ENCODE data around the gene CDS2.
A peak's percentile ranks its signal among the peaks of the same experiment; 100 is the strongest.

CDS2 gene

DNA sequence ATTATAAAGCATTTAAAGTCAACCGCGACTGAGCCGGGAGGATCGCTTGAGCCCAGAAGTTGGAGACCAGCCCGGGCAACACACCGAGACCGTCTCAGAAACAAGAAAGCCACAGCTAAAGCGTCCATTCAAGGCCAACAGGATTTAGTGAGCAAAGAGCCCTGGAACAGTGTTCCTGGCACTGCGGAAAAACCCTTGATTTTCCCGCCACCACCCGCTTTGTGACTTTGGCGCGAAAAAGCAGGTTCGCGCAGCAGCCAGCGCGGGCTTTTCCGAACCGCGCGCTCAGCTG, 7.7 kb upstream of the CDS2 start:
- DNase-seq (ENCODE audit: low read depth in 2 of 2), result no peak

DNA sequence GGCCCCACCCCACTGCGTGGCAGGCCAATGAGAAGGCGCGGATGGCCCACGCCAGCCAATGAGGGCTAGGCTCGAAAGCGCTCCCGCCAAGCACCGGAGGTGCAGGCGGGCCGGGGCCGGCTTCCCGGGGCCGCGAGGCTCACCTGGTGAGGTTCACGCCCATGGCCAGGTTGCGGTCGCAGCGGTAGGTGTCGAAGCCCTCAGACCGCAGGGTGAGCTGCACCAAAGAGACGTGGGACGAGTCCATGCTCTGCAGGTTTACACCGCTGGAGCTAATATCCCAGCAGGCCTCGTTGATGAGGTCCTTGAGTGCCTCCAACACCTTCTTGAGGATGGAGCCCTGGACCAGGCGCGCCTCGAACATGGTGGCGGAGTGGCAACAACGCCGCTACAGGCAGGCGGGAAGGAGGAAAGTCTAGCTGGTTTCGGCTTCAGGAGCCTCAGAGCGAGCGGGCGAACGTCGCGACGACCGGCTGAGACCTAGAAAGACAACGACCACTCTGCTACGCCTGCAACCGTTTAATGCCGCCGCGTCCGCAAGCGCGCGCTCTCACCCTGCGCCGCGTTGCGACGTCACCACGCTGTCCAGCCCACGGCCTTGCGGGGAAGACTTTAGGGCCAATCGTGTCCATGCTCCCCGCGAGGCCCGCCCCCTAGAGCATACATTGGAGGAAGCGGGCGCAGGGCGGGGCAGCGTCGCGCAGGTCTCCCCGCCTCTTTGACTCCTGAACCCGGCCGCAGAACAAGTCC, 7.2 kb upstream of the CDS2 start, which contains the start of gene PCNA:
TSS of gene PCNA (minus strand) at position 524 of the 750 bp plus-strand sequence. CDS start at position 364, 160 bp downstream.
- DNase-seq (ENCODE audit: low read depth in 2 of 2), result peak; percentile 91 to 96

DNA sequence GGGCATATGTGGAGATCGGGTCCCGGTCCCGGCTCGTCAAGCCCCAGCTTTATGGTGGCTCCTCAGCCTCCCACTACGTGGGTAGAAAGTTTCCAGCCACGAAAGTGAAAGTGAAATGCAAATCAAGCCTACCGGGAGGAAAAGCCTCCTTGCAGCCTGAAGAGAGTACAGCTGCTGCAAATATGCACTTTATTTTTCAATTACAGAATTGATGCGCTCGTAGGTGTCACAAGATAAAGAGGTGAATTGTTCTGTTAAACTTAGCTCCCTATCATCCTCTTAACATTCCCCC, 6.7 kb upstream of the CDS2 start:
- DNase-seq (ENCODE audit: low read depth in 2 of 2), result no peak

DNA sequence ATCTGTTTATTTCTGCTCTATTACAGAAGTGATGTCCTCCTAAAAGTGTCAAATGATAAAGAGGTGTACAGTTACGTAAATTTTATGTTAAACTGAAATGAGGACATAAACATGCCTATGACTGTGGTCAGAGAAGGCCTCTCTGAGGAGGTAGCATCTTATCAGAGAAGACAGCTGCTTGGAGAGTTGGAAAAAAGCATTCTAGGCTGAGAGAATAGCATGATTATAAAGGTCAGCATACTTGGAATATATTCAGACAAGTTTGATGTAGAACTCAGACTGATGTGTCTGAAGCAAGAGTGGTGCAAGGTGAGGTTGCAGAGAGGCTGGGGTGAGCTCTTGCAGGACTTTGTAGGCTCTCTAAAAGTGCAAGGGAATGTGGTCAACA, 3.9 kb upstream of the CDS2 start:
- no peak for DNase-seq (ENCODE audit: low read depth in 2 of 2)

DNA sequence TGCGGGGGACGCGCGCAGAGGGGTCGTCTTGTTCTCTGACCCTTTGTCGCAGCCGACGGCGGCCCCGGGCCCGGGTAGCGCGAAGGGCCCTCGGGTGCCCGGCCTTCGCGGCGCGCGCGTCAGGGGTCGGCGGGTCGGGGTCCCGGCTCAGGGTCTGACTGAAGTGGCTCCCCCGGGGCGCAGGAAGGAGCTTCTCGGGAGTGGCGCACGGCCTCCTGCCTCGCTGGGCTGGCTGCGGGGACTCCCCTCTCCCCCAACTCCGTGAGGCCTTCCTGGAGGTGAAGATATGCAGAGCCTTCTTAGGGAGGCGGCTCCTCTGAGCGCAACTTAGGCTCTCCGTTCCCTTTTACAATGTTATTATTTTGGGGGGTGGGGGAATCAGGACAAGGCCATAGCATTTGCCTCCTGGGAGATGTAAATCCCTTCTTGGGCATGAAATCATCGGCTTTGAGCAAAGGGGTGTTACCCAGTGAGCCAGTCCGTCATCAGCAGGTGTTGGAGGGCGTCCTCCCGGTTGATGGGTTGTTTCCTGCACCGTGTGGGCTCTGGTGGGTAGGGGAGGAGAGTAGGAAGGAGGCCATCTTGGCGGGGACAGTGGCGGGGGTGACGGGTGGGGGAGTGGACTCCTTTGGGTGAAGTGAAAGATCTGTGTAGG, 523 bp downstream of the CDS2 start:
- DNase-seq (ENCODE audit: low read depth in 2 of 2), result peak; percentile 41 to 55

DNA sequence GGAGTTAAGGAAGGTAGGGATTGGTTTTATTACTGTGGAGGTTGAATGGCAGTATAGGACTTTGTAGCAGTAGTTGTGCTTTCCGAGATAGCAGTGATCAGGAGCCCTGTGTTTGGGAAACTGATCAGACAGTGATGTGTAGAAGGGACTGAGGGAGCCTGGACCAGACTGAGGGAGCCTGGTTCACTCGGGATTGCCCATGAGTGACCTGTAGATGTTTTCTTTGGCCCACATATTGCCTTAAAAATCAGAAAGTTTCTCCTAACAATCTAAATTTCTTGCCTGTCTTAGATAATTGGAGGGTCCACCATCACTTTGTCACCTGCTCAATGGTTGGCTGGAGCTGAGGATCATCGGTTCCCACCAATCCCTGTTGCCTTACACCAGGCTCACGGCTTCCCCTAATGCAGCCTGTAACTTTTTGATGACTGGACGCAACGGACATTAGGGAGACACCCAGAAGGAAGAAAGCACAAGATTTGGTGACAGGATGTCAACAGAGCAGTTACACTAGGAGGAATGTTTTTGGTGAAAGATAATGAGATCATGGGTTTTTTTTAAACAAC, 1.1 kb downstream of the CDS2 start:
- no peak for DNase-seq (ENCODE audit: low read depth in 2 of 2)

DNA sequence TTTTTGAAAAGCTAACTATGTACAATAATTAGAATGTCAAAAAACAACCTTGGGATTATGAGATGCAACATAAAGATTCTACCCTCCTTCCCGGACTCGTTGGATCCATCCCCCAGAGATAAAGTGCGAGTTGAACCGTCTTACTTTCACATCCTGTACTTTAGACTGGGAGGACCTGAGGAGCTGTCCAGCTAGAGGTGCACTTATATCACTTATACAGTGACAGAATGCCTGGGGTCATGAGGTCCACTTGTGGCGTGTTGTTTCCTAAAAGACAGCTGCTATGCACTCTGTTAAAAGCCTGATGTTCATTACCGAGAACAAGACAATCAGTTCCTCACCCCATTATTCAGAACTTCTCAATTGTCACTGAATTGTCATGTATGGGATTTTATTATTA, 2.1 kb downstream of the CDS2 start:
- no peak for DNase-seq (ENCODE audit: low read depth in 2 of 2)

DNA sequence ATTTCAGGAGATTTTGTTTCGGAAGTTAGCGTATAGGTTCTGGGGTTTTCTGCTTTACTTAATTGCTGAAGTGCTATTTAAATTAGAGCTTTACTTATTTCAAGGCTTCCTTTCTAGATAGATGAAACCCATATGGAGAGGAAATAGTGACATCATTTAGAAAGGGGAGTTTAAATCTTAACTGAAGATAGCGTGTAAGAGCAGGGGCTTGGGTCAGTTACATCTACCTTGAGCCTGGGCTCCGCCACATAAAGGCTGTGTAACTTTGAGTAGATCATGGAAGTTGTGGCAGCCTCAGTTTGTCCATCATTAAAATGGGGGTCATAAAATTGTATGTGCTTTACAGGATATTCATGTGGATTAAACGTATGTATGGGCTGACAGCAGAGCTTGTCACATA, 4.7 kb downstream of the CDS2 start:
- no peak for DNase-seq (ENCODE audit: low read depth in 2 of 2)

DNA sequence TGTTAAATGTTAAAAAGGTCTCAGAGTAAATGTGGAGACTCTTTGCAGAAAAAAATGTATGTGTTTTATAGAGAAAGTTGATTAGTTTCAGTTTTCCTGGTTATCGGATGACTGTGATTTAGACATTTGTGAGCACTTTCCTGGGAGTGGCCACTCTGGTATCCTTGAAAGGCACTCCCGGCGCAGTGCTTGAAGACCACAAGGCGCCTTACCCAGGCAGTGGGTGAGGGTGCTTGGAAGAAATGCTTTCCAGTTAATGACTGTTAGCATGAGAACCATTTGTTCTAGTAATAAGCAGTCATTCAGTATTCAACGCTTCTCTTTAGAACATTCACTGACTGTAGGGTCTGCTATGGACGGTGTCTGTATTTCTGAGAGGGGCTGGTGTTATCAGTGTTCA, 7.2 kb downstream of the CDS2 start:
- DNase-seq (ENCODE audit: low read depth in 2 of 2), result no peak

DNA sequence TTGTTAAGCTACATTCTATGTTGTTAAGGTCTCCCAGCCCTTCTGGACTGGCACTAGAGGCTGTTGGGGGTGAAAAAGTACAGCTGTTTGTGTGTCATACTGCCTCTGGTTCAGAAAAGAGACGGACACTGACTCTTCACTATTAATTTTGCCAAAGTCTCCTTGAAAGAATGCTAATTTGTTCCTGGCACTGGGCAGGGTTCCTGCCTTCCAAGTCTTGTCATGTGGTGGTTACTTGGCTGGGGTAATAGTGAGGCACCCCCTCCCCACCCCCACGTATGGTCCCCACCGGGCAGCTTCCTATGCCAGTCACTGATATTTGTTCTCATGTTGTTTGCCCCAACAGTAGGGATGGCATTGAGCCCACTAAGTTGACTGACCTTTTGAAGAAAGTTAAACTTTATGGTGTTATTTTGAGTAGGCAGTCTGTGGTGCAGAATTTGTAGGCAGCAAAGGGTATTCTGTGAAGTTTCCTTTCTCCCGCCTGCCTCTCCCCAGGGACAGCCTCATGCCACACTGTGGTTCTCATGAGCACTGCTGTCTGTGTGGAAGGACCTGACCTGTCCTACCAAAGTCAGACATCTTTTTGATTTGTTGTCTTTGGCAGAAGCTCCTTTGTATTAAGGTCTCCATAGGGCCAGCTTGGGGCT, 8.7 kb downstream of the CDS2 start:
- DNase-seq (ENCODE audit: low read depth in 2 of 2), result no peak

DNA sequence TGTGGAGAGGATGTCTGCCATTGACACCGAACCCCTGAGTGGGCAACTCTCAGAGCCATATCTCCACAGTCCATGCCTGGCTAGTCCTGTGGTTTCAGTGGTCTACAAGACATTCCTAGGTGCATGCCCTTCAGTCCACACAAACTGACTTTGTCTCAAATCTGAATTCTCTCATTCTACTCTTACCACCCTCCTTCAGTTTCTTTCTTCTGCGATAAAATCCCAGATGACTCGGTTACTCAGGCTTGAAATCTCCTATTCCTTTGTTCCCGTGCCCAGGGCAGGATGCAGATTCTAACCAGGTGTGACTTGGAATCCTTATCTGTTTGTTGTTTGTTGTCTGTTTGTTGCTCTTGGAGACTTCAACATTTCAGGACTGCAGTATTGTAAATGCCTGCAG, 9.3 kb downstream of the CDS2 start:
- DNase-seq (ENCODE audit: low read depth in 2 of 2), result no peak

DNA sequence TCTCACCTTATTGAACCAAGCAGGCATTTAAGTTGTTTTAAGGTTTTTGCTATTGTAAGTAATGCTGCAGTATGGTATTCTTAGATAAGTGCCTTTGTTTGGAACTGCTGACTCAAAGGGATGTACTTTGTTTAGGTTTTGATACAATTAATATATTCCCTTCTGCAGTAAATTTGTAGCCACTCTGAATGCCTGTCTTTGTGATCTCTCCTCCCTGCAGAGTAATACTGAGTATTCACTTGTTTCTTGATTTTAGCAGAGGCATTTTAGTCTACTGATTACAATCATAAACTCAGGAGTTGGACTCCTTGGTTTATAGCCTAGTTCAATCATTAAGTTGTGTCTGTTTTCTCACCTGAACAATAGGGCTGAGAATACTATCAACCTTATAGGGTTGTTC, 13.4 kb downstream of the CDS2 start:
- no peak for DNase-seq (ENCODE audit: low read depth in 2 of 2)

DNA sequence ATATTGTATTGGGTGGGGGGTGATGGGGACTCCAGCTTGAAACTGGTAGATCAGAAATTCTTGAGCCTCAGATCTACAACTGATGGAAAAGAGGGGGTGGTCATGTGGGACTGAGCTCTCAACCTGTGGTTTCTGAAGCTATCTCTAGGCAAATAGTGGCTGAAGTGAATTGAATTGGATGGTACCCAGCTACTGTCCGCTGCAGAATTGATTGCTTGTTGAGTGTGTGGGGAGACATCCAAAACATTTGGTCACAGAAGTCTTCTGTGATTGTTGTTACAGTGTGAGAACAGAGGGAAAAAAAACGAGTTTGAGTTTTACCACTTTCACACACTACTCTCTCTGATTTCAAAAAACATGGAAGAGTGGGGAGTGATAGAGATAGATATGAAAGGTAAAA, 14.8 kb downstream of the CDS2 start:
- no peak for DNase-seq (ENCODE audit: low read depth in 2 of 2)

DNA sequence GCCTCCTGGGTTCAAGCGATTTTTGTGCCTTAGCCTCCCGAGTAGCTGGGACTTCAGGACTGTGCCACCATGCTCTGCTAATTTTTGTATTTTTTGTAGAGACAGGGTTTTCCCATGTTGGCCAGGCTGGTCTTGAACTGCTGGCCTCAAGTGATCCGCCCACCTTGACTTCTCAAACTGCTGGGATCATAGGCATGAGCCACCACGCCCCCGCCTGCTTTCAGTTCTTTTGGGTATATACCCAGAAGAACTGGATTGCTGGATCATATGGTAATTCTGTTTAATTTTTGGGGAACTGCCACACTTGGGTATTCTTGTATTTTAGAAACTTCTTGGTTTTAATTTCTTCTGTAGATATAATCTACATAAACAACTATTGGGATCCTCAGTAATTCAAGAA, 17.0 kb downstream of the CDS2 start:
- DNase-seq (ENCODE audit: low read depth in 2 of 2), result no peak

DNA sequence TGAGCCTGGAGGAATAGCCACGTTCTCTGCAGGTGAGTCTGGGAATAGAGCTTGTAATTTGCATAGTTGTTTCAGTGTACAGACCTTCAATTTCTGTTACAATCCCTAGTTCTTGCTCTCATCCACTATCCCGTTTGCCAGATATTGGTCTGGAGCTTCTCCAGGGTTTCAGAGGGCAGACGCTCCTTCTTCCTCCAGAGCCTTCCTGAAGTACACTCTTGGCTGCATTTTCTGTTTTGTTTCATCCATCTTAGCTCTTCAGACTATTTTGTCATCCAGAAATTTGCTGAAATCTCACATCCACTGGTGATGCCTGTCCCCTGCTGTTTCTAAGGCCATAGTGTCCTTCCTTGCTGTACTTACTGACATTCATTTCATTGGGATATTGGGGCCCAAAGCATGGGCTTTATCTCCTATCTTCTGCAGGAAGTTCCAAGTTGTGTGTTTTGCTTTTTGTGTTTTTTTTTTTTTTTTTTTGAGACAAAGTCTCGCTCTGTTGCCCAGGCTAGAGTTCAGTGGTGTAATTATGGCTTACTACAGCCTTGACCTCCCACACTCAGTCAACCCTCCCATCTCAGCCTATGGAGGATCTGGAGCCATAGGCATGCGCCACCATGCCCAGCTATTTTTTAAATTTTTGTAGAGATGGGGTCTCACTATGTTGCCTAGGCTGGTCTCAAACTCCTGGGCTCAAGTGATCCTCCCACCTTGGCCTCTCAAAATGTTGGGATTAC, 18.7 kb downstream of the CDS2 start:
- DNase-seq (ENCODE audit: low read depth in 2 of 2), result no peak

DNA sequence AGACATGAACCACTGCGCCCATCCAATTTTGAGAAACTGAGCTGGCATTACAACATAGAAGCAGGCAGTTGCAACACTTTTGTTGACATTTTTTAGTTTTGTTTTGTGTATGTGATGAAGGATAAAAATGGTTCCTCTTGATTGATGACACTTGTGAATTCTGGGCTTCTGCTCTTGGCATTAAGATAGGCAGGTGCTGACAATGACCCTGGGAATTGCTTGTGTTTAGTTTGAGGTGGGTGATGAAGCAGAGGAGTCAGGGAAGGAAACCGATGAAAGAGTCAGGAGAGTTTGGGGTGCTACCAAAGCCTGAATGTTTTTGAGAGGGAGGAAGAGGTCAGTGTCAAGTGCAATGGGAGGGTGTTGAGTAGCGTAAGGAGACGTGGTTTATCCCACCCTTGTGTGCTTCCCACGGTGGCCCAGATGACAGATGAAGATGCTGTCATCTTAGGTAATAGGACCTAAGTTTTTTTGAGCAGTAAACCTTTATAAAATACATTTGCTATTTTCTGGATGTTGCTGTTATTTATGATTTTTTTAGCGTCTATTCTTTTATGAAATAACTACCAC, 19.4 kb downstream of the CDS2 start:
- no peak for DNase-seq (ENCODE audit: low read depth in 2 of 2)

DNA sequence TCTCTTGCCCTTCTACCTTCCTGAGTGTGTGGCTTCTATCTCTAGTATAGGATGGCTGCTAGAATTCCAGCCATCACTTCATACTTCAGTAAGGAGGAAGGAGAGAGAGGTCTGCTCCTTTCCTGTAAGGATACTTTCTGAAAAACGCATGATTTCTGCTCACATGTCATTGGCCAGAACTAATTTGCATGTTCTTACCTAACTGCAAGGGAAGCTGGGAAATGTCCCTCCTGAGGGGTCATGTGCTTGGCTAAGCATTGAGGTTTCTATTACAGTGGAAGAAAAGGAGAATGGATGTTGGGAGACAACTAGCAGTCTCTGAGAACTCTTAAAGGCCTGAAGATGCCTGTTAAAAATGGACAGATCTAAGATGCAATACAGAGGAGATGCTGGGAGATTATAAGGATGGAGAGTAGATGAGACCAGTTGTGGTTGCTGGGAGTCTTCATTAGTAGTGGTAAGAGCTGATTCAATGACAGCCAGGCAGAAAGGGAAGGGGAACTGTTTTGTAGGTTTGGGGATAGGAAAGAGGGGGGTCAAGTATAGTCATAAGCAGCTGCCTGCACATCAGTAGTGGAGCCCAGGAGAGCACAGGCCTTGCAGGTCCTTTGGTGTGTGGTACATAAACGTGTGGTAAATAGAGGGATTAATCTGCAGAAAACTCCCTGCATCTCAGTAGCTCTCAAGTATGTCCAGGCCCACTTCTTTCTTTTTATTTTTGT, 20.2 kb downstream of the CDS2 start:
- DNase-seq (ENCODE audit: low read depth in 2 of 2), result no peak

DNA sequence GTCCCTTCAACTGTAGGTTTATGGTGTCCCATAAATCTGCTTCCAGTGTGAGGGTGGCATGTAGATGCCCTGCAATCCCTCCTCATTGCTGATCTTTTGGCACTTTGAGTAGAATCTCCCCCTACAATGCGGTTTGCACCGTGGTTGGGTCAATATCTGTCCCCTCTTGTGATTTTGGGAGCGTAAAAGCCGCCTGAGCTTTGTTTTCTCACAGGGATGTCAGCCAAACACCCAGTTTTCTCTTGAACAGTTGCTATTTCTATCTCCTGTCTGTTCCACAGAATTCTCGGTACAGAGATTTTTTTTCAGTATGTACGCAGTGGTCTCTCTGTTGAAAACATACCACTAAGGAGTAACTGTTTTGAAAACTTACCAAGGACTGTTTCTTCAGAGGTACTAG, 21.8 kb downstream of the CDS2 start:
- no peak for DNase-seq (ENCODE audit: low read depth in 2 of 2)

DNA sequence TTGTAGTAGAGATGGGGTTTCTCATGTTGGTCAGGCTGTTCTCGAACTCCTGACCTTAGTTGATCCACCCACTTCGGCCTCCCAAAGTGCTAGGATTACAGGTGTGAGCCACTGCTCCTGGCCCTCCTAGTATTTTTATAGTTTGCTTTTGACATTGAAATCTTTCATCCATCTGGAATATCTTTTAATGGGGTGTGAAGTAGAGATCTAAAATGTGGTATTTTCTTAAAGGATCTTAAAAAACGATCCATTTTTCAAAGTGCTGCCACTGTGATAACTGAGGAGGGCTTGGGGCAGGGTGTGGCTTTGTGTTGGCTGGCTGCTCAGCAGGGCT, 23.1 kb downstream of the CDS2 start:
- no peak for DNase-seq (ENCODE audit: low read depth in 2 of 2)

DNA sequence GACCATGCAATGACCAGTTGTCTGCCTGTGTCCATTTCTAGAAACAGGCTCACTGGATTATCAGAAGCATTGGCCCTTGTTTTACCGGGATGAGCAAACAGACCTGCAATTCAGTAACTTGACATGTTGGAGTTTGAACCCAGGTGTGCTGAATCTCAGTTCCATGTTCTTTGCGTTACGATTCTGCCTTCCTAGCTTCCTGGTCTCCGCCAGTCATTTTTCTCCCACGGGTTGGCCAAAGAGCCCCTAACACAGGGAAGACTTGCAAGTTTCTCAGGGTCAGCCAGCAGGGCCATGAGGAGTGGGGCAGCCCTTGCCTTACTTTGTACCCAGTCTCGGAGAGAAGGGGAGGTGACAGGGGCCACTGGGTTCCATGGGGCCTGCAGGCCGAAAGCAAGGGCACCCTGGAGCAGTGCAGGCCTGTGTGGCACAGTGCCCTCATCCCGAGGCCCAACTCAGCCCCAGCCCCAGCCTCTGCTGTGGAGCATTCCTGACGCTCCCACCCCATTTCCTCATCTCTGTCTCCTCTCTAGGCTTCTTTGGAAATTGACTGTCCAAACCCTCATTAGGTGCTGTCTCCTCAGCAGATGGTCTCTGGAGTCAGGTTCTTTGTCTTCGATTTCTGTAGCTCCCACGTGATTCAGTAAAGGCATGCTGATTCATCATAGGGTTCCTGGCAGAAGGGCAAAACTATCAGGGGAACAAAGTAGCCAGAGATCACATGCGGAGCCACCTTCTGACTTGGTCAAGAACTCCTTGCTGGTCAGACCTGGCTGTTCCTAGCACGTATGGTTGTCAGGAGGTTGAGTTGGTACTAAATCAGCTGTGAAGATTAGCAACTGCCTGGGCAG, 23.6 kb downstream of the CDS2 start:
- DNase-seq (ENCODE audit: low read depth in 2 of 2), result no peak

DNA sequence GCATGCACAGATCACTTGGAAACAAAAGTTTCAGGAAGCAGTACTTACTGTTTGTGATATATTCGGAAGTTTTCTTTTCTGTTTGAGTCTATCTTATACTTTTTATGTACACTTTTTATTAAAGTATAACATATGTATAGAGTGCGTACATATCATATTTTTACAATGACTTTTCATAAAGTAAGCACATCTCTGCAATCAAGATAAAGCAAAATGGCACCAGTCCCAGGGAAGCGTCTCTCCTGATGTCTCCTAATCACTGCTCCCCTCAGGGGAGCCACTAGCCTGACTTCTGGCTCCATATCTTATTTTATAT, 26.3 kb downstream of the CDS2 start:
- DNase-seq (ENCODE audit: low read depth in 2 of 2), result no peak
